Epithelial cell of esophagus (primary cell): ENCODE results near the gene RPS18.
"Not testable (repeated sequence)": the region's sequence is repeated elsewhere in the genome, so short reads cannot be mapped to it uniquely, and the experiment has no call there.

Experiments used
- DNase-seq: peaks from one replicate; pipeline ENCODE4 v3.0.0; 2010; ENCODE audit warnings: low read depth
- H3K4me3 ChIP-seq: 2 replicates; pipeline ENCODE4 v1.5.1; 2011; ENCODE audit warnings: mild to moderate bottlenecking, low read length, control low read depth
- CTCF ChIP-seq: IDR thresholded peaks from 2 replicates; pipeline ENCODE4 v1.5.1; 2011; ENCODE audit warnings: low read depth, mild to moderate bottlenecking, low read length, control low read depth, inconsistent platforms; ENCODE audit not compliant: insufficient read depth; ENCODE audit errors: missing control alignments

Gene RPS18

GRCh38 chr6:33251395-33252012 lies 20.4 kb upstream of the RPS18 start:
- no peak overlapping the region for H3K4me3 ChIP-seq
- TF ChIP-seq CTCF = no peak
- no peak for DNase-seq

GRCh38 chr6:33252759-33253158 lies 19.1 kb upstream of the RPS18 start:
- no peak for DNase-seq
- no peak overlapping the region for H3K4me3 ChIP-seq
- no peak for TF ChIP-seq CTCF

DNA sequence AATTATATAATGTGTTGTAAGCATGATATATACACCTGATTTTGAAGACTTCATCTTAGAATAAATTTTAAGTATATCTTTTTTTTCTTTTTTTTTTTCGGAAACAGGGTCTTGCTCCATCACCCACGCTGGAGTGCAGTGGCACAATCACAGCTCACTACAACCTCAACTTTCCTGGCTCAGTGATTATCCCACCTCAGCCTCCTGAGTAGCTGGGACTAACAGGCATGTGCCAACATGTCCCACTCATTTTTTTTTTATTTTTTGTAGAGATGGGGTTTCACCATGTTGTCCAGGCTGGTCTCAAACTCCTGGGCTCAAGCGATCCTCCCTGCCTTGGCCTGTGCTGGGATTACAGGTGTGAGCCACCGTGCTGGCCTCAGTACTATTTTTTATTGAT lies 17.3 kb upstream of the RPS18 start:
- H3K4me3 ChIP-seq = no peak overlapping the region
- DNase-seq = peak; percentile 46
- TF ChIP-seq CTCF = no peak

DNA sequence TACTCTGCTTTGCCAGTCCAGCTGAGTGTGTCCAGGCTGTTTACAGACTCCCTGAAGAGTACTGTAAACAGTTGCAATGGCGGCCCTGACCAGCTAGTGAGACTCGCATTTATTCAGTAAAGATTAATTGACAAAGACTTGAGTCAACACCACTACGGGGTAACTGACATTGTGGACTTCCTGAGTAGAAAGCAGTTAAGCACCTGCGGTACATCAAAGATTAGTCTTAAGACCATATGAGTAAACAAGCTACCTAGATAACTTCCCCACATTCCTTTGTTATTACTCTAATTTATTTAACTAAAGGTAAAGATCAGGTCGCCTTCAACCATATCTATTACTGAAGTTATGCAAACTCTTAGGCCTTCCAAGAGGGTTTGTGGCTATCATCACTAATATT lies 12.8 kb upstream of the RPS18 start:
- H3K4me3 ChIP-seq = no peak overlapping the region
- no peak for TF ChIP-seq CTCF
- DNase-seq = peak; percentile 81

DNA sequence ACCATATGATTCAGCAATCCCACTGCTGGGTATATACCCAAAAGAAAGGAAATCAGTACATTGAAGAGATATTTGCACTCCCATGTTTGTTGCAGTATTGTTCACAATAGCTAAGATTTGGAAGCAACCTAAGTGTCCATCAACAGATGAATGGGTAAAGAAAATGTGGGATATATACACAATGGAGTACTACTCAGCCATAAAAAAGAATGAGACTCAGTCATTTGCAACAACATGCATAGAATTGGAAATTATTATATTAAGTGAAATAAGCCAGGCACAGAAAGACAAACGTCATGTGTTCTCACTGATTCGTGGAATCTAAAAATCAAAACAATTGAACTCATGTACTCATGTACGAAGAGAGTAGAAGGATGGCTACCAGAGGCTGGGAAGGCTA lies 9.4 kb upstream of the RPS18 start:
- not testable (repeated sequence) for DNase-seq

GRCh38 chr6:33264015-33264414 lies 7.9 kb upstream of the RPS18 start:
- no peak for DNase-seq
- TF ChIP-seq CTCF = no peak
- no peak overlapping the region for H3K4me3 ChIP-seq

More for the DNA sequence above, 9.4 kb upstream of the RPS18 start:
- not testable (repeated sequence) for H3K4me3 ChIP-seq

DNA sequence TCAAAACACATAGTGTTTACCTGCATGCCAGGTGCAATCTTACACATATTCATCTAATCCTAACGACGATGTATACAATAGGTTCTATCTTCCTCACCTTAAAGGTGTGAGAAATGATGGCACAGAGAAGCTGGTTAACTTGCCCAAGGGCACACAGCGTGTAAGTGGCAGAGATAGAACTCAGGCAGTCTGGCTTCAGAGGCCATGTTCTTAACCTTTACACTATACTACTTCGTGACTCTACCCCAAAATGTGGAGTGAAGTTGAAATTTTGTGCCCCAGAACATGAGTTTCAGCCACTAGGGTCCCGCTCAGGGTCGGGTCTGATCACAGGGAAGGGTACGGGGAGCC lies 783 bp upstream of the RPS18 start:
- TF ChIP-seq CTCF = no peak
- no peak for DNase-seq
- H3K4me3 ChIP-seq = peak overlapping the region; percentile 100
